Sigmoid colon (tissue), 7 donors: ENCODE results near the gene HAND1. TPM values are rescaled to one million over a fixed set of nuclear protein-coding genes. Genes with fewer than 3 reads are reported as not detected.

ENCODE experiments used
- DNase-seq: peaks from one replicate; pipeline ENCODE4 v3.0.0-alpha.2; 2019
- H3K27ac ChIP-seq, 4 donors: fragments of 200-600 bp; sonication (generic); one replicate each; pipeline ENCODE4 v1.5.1; 2016 to 2019; ENCODE audit warnings: mild to moderate bottlenecking in 1 of 4
- H3K27me3 ChIP-seq, 3 donors: fragments of 200-600 bp; sonication (generic); one replicate each; pipeline ENCODE4 v1.5.1; 2019; ENCODE audit warnings: mild to moderate bottlenecking in 1 of 3
- H3K36me3 ChIP-seq, 4 donors: fragments of 200-600 bp; sonication (generic); one replicate each; pipeline ENCODE4 v1.5.1; 2016 to 2019
- H3K4me1 ChIP-seq, 4 donors: fragments of 200-600 bp; sonication (generic); one replicate each; pipeline ENCODE4 v1.5.1; 2017 to 2019
- H3K4me3 ChIP-seq, 4 donors: fragments of 200-600 bp; sonication (generic); one replicate each; pipeline ENCODE4 v1.5.1; 2017 to 2019; ENCODE audit warnings: mild to moderate bottlenecking in 2 of 4, moderate library complexity in 1 of 4
- H3K9me3 ChIP-seq, 4 donors: fragments of 200-600 bp in 3 of 4; sonication (generic) in 3 of 4; one replicate each; pipeline versions ENCODE4 v1.5.1 to v1.6.1; 2013 to 2019
- EP300 ChIP-seq, 4 donors: sonication (generic); formaldehyde crosslinking; IDR thresholded peaks; one replicate each; pipeline ENCODE4 v1.6.1; 2017; ENCODE audit warnings: antibody characterized with exemption in 4 of 4
- POLR2A ChIP-seq, 2 donors: fragments of 450-650 bp; IDR thresholded peaks; one replicate each; pipeline ENCODE4 v1.6.1; 2016; ENCODE audit warnings: antibody characterized with exemption in 2 of 2, mild to moderate bottlenecking in 2 of 2, moderate library complexity in 2 of 2
- POLR2AphosphoS5 ChIP-seq, 4 donors: sonication (generic); formaldehyde crosslinking; IDR thresholded peaks; one replicate each; pipeline ENCODE4 v1.6.1; 2017; ENCODE audit warnings: antibody characterized with exemption in 4 of 4
- WGBS, 2 donors: extraction: QIAGEN DNeasy Blood & Tissue Kit; methylation state at CpG; one replicate each; pipeline ENCODE4 v1.1.7; 2013; 5-methylcytosine and 5-hydroxymethylcytosine counted together
- intact Hi-C: fragments of 100-400 bp; cut with DNase I; formaldehyde crosslinking; loops from one replicate; pipeline ENCODE4 v1.15.1; 2023
- polyA plus RNA-seq, 3 donors: library from polyadenylated mRNA; stranded (reverse); fragments of 200-250 nt; gene quantifications; one replicate each; pipeline ENCODE4 v1.2.3, GENCODE V29; 2013
- total RNA-seq, 4 donors: library from RNA; depleted of rRNA; stranded (reverse); fragments of >200 nt; gene quantifications; one replicate each; pipeline ENCODE4 v1.1.0, GENCODE V29; 2016
- TF ChIP-seq, protein P1 (sequence below), 4 experiments: fragments of 450-650 bp in 3 of 4; fragments of 200-600 bp in 1 of 4; IDR thresholded peaks; one replicate each; pipeline ENCODE4 v1.5.1; 2016 to 2019; ENCODE audit warnings: antibody characterized with exemption in 4 of 4, mild to moderate bottlenecking in 3 of 4, moderate library complexity in 2 of 4
- donor health status: healthy with polysubstance abuse.
- donor health status: Bipolar disorder and iron deficiency.
- donor health status: healthy.

HAND1 gene
- total and polyA plus RNA-seq, 7 donors: 2.4 to 69.2 (median 46.0) TPM; not detected in 1

DNA sequence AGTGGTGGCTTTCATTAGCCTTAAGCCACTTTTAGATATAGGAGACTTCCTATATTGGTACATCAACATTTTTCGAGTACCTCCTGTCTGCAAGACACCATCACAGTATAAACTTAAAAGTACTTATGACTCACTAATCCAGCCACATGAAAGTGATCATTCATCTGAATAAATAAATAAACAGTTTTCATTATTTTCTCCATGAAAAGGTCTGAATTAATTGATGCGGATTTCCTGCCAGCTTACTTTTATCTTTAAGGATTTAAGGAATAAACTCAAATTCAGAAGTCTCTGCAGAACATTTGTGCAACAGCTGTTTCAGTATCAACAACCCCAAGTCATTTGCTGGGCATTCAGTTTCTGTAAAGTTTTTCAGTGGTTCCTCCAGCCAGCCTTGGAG, 28.2 kb downstream of the HAND1 start:
- Histone ChIP-seq H3K27ac (no peak overlapping the region), H3K36me3 (peaks cover 21 to 40% (median 28%) of the 10 kb centered on the region in 4 donors), H3K4me1 (peaks cover 0 to 34% (median 30%) of the 10 kb centered on the region in 4 donors), H3K27me3 (no peaks in the 10 kb centered on the region), H3K4me3 (no peak overlapping the region), H3K9me3 (no peaks in the 10 kb centered on the region)
- intact Hi-C loops: loop anchor here (10.0 kb wide), 3 partner anchors 305 to 475 kb away; partner anchors contain the start of genes CNOT8, FAXDC2 and LARP1
- no peak for TF ChIP-seq POLR2A (IDR thresholded peaks at IDR 0.05)
- TF ChIP-seq, protein P1, sequence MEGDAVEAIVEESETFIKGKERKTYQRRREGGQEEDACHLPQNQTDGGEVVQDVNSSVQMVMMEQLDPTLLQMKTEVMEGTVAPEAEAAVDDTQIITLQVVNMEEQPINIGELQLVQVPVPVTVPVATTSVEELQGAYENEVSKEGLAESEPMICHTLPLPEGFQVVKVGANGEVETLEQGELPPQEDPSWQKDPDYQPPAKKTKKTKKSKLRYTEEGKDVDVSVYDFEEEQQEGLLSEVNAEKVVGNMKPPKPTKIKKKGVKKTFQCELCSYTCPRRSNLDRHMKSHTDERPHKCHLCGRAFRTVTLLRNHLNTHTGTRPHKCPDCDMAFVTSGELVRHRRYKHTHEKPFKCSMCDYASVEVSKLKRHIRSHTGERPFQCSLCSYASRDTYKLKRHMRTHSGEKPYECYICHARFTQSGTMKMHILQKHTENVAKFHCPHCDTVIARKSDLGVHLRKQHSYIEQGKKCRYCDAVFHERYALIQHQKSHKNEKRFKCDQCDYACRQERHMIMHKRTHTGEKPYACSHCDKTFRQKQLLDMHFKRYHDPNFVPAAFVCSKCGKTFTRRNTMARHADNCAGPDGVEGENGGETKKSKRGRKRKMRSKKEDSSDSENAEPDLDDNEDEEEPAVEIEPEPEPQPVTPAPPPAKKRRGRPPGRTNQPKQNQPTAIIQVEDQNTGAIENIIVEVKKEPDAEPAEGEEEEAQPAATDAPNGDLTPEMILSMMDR (IDR thresholded peaks at IDR 0.05): no peak
- no peak for TF ChIP-seq EP300 (IDR thresholded peaks at IDR 0.05)
- TF ChIP-seq POLR2AphosphoS5 (IDR thresholded peaks at IDR 0.05): no peak
- WGBS, 2 donors: 83 to 85% methylated on average over 2 of the region's 2 CpGs
- no peak for DNase-seq

DNA sequence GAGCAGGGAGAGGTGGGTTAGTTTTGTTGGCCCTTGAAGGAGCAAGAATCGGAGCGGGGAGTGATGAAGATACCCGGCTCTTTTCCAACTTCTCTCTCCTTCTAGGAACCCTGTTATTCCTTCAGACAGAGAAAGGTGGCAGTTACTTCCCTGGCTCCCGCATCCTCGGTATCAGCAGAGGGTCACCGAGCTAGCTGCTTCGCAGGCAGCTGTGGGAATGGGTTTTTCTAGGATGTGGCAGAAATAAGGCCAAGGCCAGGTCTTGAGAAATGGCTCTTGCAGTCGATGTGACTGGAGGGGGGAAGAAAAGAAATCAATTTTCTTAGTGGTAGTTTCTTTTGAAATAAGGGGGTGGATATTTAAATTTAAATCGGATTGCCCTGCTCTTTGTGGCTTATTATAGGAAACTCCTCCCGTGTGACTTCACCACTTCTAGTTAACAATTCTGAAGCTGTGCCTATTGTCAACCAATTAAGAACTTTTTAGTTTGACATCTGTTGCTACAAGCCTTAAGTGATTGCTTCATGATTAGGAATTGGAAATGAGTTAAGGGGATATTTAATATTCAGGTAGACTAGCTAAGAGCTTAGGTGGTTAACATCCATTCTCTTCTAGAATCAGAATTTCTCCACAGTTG, 30.8 kb downstream of the HAND1 start:
- DNase-seq: no peak
- no peaks in the 10 kb centered on the region for H3K27me3 ChIP-seq
- peak overlapping the region; percentile 90 to 93 (median 92) for H3K27ac ChIP-seq
- 4 to 10% methylated on average over 10 of the region's 10 CpGs for WGBS, 2 donors
- H3K4me1 ChIP-seq: peaks cover 0 to 41% (median 33%) of the 10 kb centered on the region in 4 donors
- H3K4me3 ChIP-seq: peak overlapping the region; percentile 77 to 94 (median 84)
- peaks cover 0 to 24% (median 9%) of the 10 kb centered on the region in 4 donors for H3K36me3 ChIP-seq
- intact Hi-C loops: loop anchor here (10.0 kb wide), 2 partner anchors 308 to 408 kb away; partner anchors contain the start of genes CNOT8, FAXDC2 and LARP1
- no peak for TF ChIP-seq EP300 (IDR thresholded peaks at IDR 0.05)
- TF ChIP-seq POLR2A (IDR thresholded peaks at IDR 0.05): no peak
- TF ChIP-seq, protein P1 (IDR thresholded peaks at IDR 0.05): no peak
- TF ChIP-seq POLR2AphosphoS5 (IDR thresholded peaks at IDR 0.05): no peak
- no peaks in the 10 kb centered on the region for H3K9me3 ChIP-seq

DNA sequence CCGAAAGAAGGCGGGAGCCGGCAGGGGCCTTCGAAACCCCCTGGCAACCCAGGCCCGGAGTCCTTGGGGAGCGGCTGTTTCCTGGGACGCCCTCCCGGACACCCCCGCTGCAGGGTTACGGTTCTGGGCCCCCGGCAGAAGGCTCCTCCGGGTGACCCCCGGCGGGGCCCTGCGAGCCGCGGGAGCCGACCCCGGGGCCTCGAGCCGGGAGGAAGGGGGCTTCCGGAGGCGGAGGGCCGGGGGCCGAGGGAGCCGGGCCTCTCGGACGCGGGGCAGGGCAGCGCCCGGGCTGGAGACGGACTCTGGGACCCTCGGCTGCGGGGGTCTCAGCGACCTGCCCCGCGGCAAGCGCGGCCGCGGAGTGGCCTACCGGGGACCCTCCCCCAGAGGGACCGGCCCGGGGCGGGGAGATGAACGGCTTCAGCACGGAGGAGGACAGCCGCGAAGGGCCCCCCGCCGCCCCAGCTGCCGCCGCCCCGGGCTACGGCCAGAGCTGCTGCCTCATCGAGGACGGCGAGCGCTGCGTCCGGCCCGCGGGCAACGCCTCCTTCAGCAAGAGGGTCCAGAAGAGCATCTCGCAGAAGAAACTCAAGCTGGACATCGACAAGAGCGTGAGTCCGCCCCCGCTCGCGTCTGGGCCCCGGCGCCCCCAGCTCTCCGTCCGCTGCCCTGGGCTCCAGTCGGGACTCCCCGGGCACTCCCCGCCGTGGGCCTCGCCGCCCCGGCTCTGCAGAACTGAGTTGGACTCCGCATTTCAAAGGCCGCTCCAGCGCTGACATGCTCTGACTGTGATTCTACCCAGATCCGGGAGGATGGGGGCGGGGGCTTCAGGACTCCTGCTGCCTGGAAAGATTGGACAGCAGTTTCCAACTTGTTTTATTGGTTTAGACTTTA, 31.6 kb downstream of the HAND1 start:
- H3K9me3 ChIP-seq: no peaks in the 10 kb centered on the region
- 0 to 1% methylated on average over 87 of the region's 87 CpGs for WGBS, 2 donors
- no peaks in the 10 kb centered on the region for H3K27me3 ChIP-seq
- peak overlapping the region; percentile 90 to 93 (median 92) for H3K27ac ChIP-seq
- intact Hi-C loops: loop anchor here (10.0 kb wide), 2 partner anchors 308 to 408 kb away; partner anchors contain the start of genes CNOT8, FAXDC2 and LARP1
- peak overlapping the region; percentile 77 to 94 (median 84) for H3K4me3 ChIP-seq
- peaks cover 0 to 41% (median 33%) of the 10 kb centered on the region in 4 donors for H3K4me1 ChIP-seq
- peaks cover 0 to 24% (median 5%) of the 10 kb centered on the region in 4 donors for H3K36me3 ChIP-seq
- DNase-seq: peak; percentile 83
- peak in 1 of 2 donors; percentile 15 for TF ChIP-seq POLR2A (IDR thresholded peaks at IDR 0.05)
- TF ChIP-seq POLR2AphosphoS5 (IDR thresholded peaks at IDR 0.05): peak; percentile 28 to 73 (median 66)
- no peak for TF ChIP-seq EP300 (IDR thresholded peaks at IDR 0.05)

DNA sequence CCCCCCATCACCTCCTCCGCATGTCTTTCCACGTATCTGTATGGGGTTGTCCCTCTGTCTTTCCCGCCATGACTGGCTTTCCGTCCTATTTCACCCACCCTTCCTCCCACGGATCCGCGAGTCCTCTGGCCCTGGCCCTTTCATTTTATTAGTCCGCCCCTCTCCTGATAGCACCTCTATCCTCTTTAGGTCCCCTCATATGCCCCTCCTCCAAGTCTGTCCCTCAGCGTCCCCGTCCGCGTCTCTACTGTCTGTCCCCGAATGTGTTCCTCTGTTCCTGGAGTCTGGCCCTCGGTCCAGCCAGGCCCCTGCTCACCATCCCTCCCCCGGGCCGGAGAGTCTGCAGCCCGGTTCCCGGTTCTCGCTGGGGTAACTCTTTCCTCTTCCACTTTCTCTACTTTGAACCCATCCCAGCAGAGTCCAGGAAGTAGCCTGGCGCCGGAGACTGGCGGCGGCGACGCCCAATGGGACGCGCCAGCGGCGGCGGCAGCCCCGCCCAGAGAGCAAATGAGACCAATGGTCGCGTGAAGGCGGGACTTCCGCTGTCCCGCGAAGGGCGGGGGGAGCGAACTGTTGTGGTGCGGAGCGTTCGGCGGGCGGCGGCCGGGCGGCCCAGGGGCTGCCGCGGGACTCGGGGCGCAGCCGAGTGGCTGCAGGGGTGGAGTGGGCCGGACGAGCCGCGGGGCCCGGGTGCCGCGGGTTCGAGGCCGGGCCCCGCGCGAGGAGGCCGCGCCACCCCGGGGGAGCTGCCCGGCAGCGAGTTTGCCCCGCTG, 32.4 kb downstream of the HAND1 start, which contains the start of gene SAP30L:
SAP30L (plus strand) TSS at position 576 of the 773 bp plus-strand sequence. CDS start 608 bp downstream, outside the sequence.
- Histone ChIP-seq H3K36me3 (peaks cover 0 to 25% (median under 1%) of the 10 kb centered on the region in 4 donors), H3K27me3 (no peaks in the 10 kb centered on the region), H3K4me3 (peak within 1 kb of the TSS; percentile 77 to 94 (median 84)), H3K4me1 (peaks cover 0 to 41% (median 33%) of the 10 kb centered on the region in 4 donors), H3K27ac (peak within 1 kb of the TSS; percentile 90 to 93 (median 92)), H3K9me3 (no peaks in the 10 kb centered on the region)
- intact Hi-C loops: loop anchor here (10.0 kb wide), 2 partner anchors 309 to 409 kb away; partner anchors contain the start of genes CNOT8, FAXDC2 and LARP1
- TF ChIP-seq POLR2A (IDR thresholded peaks at IDR 0.05): peak; percentile 81
- TF ChIP-seq EP300 (IDR thresholded peaks at IDR 0.05): no peak
- peak; percentile 77 to 95 (median 92) for TF ChIP-seq POLR2AphosphoS5 (IDR thresholded peaks at IDR 0.05)
- TF ChIP-seq, protein P1 (IDR thresholded peaks at IDR 0.05): no peak
- DNase-seq: peak; percentile 97
- WGBS, 2 donors: 0 to 1% methylated on average over 70 of the region's 70 CpGs
